HepG2 (cell line): ENCODE results near the gene CARMIL1. TPM values are rescaled to one million over a fixed set of nuclear protein-coding genes. Genes with fewer than 3 reads are reported as not detected.

Source experiments
- ATF7-NPFF ChIP-seq: sonication (generic); formaldehyde crosslinking; IDR thresholded peaks from 2 replicates; pipeline ENCODE4 v1.8.1; 2023; ENCODE audit warnings: mild to moderate bottlenecking, low read depth, missing genetic modification reagents, moderate library complexity
- BATF2 ChIP-seq: sonication (generic); formaldehyde crosslinking; IDR thresholded peaks from 2 replicates; pipeline ENCODE4 v1.8.0; 2022; ENCODE audit warnings: mild to moderate bottlenecking, missing genetic modification reagents, moderate library complexity
- BHLHE40 ChIP-seq: IDR thresholded peaks from 2 replicates; pipeline ENCODE4 v1.6.1; 2011; ENCODE audit warnings: low read length, improper control_type of control experiment
- NFAT5 ChIP-seq: sonication (generic); formaldehyde crosslinking; IDR thresholded peaks from 2 replicates; pipeline ENCODE4 v1.4.0; 2020; ENCODE audit warnings: missing genetic modification reagents
- PITX1 ChIP-seq: sonication (generic); formaldehyde crosslinking; IDR thresholded peaks from 2 replicates; pipeline ENCODE4 v1.5.1; 2020; ENCODE audit warnings: mild to moderate bottlenecking, missing genetic modification reagents
- RFX5 ChIP-seq: IDR thresholded peaks from 2 replicates; pipeline ENCODE4 v1.6.1; 2011; ENCODE audit warnings: low read depth, low read length, improper control_type of control experiment
- ZFP37 ChIP-seq: sonication (generic); formaldehyde crosslinking; IDR thresholded peaks from 2 replicates; pipeline ENCODE4 v1.4.0; 2020; ENCODE audit warnings: missing genetic modification reagents, borderline replicate concordance
- ZHX1 ChIP-seq: sonication (generic); formaldehyde crosslinking; IDR thresholded peaks from 2 replicates; pipeline ENCODE4 v1.8.1; 2022; ENCODE audit warnings: low read depth, mild to moderate bottlenecking, missing genetic modification reagents
- ZNF260 ChIP-seq: sonication (generic); formaldehyde crosslinking; IDR thresholded peaks from 2 replicates; pipeline ENCODE4 v1.4.0; 2020; ENCODE audit warnings: missing genetic modification reagents, low read depth, mild to moderate bottlenecking, borderline replicate concordance
- ZNF629 ChIP-seq: sonication (generic); formaldehyde crosslinking; conservative IDR thresholded peaks from 2 replicates; pipeline ENCODE4 v1.5.0; 2020; ENCODE audit warnings: missing genetic modification reagents
- ZNF709 ChIP-seq: sonication (generic); formaldehyde crosslinking; IDR thresholded peaks from 2 replicates; pipeline ENCODE4 v1.5.0; 2020; ENCODE audit warnings: mild to moderate bottlenecking, missing genetic modification reagents
- ZSCAN25 ChIP-seq: sonication (generic); formaldehyde crosslinking; IDR thresholded peaks from 2 replicates; pipeline ENCODE4 v1.8.0; 2022; ENCODE audit warnings: mild to moderate bottlenecking, missing genetic modification reagents
- polyA plus RNA-seq, 8 experiments: library from polyadenylated mRNA; depleted of rRNA in 3 of 8; stranded (reverse) in 7 of 8; unstranded in 1 of 8; fragments of >200 nt; fragmentation: Illumina TruSeq in 4 of 8; extraction: Trizol in 4 of 8; gene quantifications; 2 replicates each; pipeline versions ENCODE4 v1.2.1 to v1.2.3, GENCODE V29; 2011 to 2016; ENCODE audit warnings: low read depth in 4 of 8, missing spikeins in 1 of 8, mixed read lengths in 1 of 8; ENCODE audit not compliant: insufficient read depth in 1 of 8
- total RNA-seq, 5 experiments: library from RNA; depleted of rRNA; stranded (reverse); fragments of >200 nt; fragmentation: Illumina TruSeq; extraction: Trizol; gene quantifications; 2 replicates each; pipeline ENCODE4 v1.2.3, GENCODE V29; 2016; ENCODE audit warnings: low read depth in 1 of 5

Gene CARMIL1
- total and polyA plus RNA-seq, 2 of the 13 experiments (the other 11 are each of a cell fraction or from before 2014, with no cell fraction given), result 1.8 to 2.6 TPM

DNA sequence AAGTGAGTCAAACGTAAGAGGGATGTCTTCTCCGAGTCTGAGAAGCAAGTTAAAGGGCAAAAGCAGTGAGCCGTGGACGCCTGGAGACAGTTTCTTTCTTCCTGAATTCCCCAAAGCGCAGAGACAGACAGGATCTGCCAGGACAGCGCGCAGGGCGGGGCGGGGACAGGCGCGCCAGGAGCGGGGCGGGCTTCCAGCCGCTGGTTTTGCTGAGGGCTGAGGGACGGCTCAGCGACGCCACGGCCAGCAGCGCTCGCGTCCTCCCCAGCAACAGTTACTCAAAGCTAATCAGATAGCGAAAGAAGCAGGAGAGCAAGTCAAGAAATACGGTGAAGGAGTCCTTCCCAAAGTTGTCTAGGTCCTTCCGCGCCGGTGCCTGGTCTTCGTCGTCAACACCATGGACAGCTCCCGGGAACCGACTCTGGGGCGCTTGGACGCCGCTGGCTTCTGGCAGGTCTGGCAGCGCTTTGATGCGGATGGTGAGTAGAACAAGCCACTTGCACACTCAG is 372.9 kb downstream of the CARMIL1 start, which contains the start of gene SCGN (continued):
- no peak for TF ChIP-seq BHLHE40
- TF ChIP-seq ZNF260 (CRISPR knock-in tag), result no peak
- TF ChIP-seq ZHX1 (CRISPR knock-in tag), result peak; percentile 64; the same call in 1 of the 2 replicates
- no peak; the same call in 1 of the 2 replicates for TF ChIP-seq ZNF629 (CRISPR knock-in tag)
- peak; percentile 80 for TF ChIP-seq PITX1 (CRISPR knock-in tag)
- TF ChIP-seq ATF7-NPFF (CRISPR knock-in tag), result peak; percentile 79; the same call in 1 of the 2 replicates
- TF ChIP-seq ZFP37, result peak; percentile 98; the same call in 1 of the 2 replicates
- TF ChIP-seq NFAT5 (CRISPR knock-in tag), result peak; percentile 99
- TF ChIP-seq RFX5, result no peak
- TF ChIP-seq ZSCAN25 (CRISPR knock-in tag), result peak; percentile 79; the same call in 1 of the 2 replicates
- TF ChIP-seq BATF2, result peak; percentile 48; the same call in 1 of the 2 replicates
- peak; percentile 96 for TF ChIP-seq ZNF709 (CRISPR knock-in tag)
